Measurements from ENCODE around the gene EBLN1.

EBLN1 gene

DNA sequence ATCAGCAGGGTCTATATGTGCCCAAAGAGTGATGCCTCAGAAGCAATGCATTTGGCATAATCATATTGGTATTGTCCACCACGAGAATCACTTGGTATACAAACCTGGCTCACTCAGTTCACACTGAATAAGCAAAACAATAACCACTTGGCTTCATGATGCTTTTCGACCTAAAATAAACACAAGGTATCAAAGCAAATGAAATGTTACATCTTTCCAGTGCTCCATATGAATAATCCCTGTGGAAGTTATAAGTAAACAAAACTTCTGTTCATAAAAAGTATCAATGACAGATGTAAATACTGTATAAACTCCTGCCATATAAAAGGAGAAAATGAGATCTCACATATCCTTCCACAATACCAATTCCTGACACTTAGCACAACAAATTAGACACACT is 29.8 kb upstream of the EBLN1 start:
- ChIA-PET CTCF (no interaction called here), POLR2A (no interaction called here)
- TF ChIP-seq SP1 (IDR thresholded peaks at IDR 0.05) (no peak), CTBP1 (IDR thresholded peaks at IDR 0.05; ENCODE audit: borderline replicate concordance) (no peak), FOXM1 (IDR thresholded peaks at IDR 0.05; ENCODE audit: borderline replicate concordance) (no peak), FOXA1 (IDR thresholded peaks at IDR 0.05) (no peak), HDGF (IDR thresholded peaks at IDR 0.05; ENCODE audit: borderline replicate concordance) (no peak), ZNF384 (IDR thresholded peaks at IDR 0.05) (no peak), SUZ12 (IDR thresholded peaks at IDR 0.05) (no peak), LEF1 (IDR thresholded peaks at IDR 0.05; ENCODE audit: borderline replicate concordance) (no peak), ELF4 (IDR thresholded peaks at IDR 0.05) (no peak)
- TF ChIP-seq, protein P1, sequence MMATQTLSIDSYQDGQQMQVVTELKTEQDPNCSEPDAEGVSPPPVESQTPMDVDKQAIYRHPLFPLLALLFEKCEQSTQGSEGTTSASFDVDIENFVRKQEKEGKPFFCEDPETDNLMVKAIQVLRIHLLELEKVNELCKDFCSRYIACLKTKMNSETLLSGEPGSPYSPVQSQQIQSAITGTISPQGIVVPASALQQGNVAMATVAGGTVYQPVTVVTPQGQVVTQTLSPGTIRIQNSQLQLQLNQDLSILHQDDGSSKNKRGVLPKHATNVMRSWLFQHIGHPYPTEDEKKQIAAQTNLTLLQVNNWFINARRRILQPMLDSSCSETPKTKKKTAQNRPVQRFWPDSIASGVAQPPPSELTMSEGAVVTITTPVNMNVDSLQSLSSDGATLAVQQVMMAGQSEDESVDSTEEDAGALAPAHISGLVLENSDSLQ (IDR thresholded peaks at IDR 0.05), result no peak
- DNase-seq (ENCODE audit: extremely low spot score), result no peak

DNA sequence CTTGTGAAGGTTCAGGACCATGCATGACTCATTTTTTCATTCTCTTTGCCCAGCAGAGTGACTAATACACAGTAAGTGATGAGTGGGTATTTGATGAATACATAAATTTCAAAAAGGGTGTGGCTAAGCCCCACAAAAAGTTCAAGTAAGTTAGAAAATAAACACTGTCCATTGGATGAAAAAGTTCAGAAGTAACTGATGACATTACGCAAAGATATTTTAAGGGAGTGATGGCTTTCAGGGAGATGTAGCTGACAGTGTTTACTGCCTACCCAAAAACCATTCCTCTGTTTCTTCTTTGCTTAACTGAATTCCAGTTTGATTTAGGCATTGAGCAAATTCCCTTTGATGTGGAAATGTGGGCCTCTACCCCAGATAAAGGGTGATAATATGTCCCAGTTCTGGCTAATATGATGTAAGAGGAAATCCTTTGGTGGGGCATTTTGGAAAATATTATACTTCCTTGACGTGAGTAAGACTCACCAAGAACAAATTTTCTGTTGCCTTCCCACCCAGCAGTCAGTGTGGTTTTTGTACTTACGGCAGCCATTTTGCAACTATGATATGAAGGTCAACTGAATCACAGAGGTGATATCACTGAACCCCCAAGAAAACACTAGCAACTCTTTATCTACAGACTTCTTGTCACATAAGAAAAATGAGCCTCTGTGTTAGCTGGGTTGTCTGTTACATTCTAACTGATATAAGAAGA is 29.0 kb upstream of the EBLN1 start:
- DNase-seq (ENCODE audit: extremely low spot score), result no peak
- ChIA-PET POLR2A (interaction anchor here (0.6 kb wide), 1 partner anchor 750 kb away, joined by 3 read pairs; no protein-coding TSS in a partner anchor), CTCF (no interaction called here)
- no peak for TF ChIP-seq TARDBP (IDR thresholded peaks at IDR 0.05)
- TF ChIP-seq FOXA1 (IDR thresholded peaks at IDR 0.05), result no peak
- no peak for TF ChIP-seq L3MBTL2 (conservative IDR thresholded peaks at IDR 0.05)
- no peak for TF ChIP-seq FOXK2 (IDR thresholded peaks at IDR 0.05)
- no peak for TF ChIP-seq LEF1 (IDR thresholded peaks at IDR 0.05; ENCODE audit: borderline replicate concordance)
- TF ChIP-seq ELF4 (IDR thresholded peaks at IDR 0.05), result no peak
- TF ChIP-seq ZNF384 (IDR thresholded peaks at IDR 0.05), result no peak
- TF ChIP-seq ARNT (IDR thresholded peaks at IDR 0.05), result no peak
- TF ChIP-seq SP1 (IDR thresholded peaks at IDR 0.05), result no peak
- no peak for TF ChIP-seq NFRKB (IDR thresholded peaks at IDR 0.05)
- no peak for TF ChIP-seq BHLHE40 (IDR thresholded peaks at IDR 0.05; ENCODE audit: borderline replicate concordance)
- no peak for TF ChIP-seq FOXM1 (IDR thresholded peaks at IDR 0.05; ENCODE audit: borderline replicate concordance)
- no peak for TF ChIP-seq CTBP1 (IDR thresholded peaks at IDR 0.05; ENCODE audit: borderline replicate concordance)
- TF ChIP-seq, protein P1 (IDR thresholded peaks at IDR 0.05), result no peak
- TF ChIP-seq HDGF (IDR thresholded peaks at IDR 0.05; ENCODE audit: borderline replicate concordance), result no peak
- no peak for TF ChIP-seq SUZ12 (IDR thresholded peaks at IDR 0.05)

DNA sequence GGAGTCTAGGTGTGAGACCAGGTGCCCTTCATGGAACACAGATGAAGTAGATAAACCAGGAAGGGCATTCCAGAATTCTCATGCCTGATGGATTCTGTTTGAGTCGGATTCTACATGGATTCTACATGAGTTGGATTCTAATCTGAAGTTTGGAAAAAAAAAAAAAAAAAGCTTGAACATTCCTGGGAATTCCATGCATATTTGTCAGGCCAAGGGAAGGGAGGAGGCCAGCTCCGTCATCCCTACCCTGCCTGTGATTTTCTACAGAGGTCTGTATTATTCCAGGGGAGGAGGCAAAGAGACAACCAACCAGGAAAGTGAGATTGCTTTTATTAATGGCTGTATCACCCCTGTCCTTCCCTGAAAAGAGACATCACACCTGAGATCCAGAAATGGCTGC is 27.8 kb upstream of the EBLN1 start:
- no peak for TF ChIP-seq LEF1 (IDR thresholded peaks at IDR 0.05; ENCODE audit: borderline replicate concordance)
- no peak for TF ChIP-seq ARNT (IDR thresholded peaks at IDR 0.05)
- TF ChIP-seq FOXK2 (IDR thresholded peaks at IDR 0.05), result no peak
- no peak for DNase-seq (ENCODE audit: extremely low spot score)
- ChIA-PET POLR2A (interaction anchor here (0.8 kb wide), 1 partner anchor 17 kb away, joined by 3 read pairs; no protein-coding TSS in a partner anchor), CTCF (no interaction called here)

DNA sequence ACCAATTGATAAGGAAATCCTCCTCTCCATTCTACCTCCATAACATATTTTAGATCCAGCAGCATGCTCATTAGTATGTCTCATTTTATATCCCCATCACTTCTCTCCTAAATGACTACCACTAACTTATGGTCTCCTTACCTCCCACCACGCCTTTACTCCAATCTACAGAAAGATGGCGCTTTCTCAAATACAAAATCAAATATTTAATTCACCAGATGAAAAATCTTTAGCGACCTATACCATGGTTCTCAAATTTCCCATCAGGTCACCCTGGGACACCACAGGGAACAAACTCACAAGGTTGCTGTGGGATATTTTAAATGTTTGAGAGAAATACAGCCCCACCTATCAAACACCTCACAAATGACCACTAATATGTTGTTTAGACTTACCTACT is 27.0 kb upstream of the EBLN1 start:
- TF ChIP-seq CTBP1 (IDR thresholded peaks at IDR 0.05; ENCODE audit: borderline replicate concordance) (no peak), L3MBTL2 (conservative IDR thresholded peaks at IDR 0.05) (no peak), BHLHE40 (IDR thresholded peaks at IDR 0.05; ENCODE audit: borderline replicate concordance) (no peak), FOXK2 (IDR thresholded peaks at IDR 0.05) (no peak), FOXM1 (IDR thresholded peaks at IDR 0.05; ENCODE audit: borderline replicate concordance) (no peak), NFRKB (IDR thresholded peaks at IDR 0.05) (no peak), SP1 (IDR thresholded peaks at IDR 0.05) (no peak), HDGF (IDR thresholded peaks at IDR 0.05; ENCODE audit: borderline replicate concordance) (no peak), LEF1 (IDR thresholded peaks at IDR 0.05; ENCODE audit: borderline replicate concordance) (no peak)
- TF ChIP-seq, protein P1 (IDR thresholded peaks at IDR 0.05), result no peak
- DNase-seq (ENCODE audit: extremely low spot score), result no peak
- ChIA-PET CTCF (no interaction called here), POLR2A (no interaction called here)

DNA sequence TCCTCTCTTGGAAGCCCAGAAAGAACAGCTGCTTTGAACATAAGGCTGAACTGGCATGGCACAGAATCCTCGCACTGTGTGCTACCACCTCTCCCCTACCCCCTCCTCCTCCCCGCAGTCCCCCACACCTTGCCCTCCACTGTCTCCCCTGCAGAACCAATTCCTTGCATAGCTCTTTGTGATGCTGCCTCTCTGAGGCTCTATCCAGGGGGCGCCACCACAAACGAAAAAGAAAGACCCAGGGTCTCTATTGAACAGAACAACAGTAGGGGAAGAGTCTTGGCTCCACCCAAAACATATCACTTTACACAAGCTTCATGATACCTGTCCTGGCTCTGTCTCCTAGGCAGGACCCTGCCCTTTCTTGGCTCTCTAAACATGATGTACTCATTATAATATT is 26.2 kb upstream of the EBLN1 start:
- CTCF ChIA-PET, result interaction anchor here (0.7 kb wide), 1 partner anchor 18 kb away, joined by 3 read pairs; no protein-coding TSS in a partner anchor
- no peak for TF ChIP-seq ELF4 (IDR thresholded peaks at IDR 0.05)
- TF ChIP-seq LEF1 (IDR thresholded peaks at IDR 0.05; ENCODE audit: borderline replicate concordance), result no peak
- no peak for TF ChIP-seq TARDBP (IDR thresholded peaks at IDR 0.05)
- no peak for TF ChIP-seq BHLHE40 (IDR thresholded peaks at IDR 0.05; ENCODE audit: borderline replicate concordance)
- no peak for TF ChIP-seq SUZ12 (IDR thresholded peaks at IDR 0.05)
- TF ChIP-seq ZNF384 (IDR thresholded peaks at IDR 0.05), result no peak
- no peak for TF ChIP-seq SP1 (IDR thresholded peaks at IDR 0.05)
- POLR2A ChIA-PET, result interaction anchor here (0.8 kb wide), 1 partner anchor 15 kb away, joined by 3 read pairs; no protein-coding TSS in a partner anchor
- DNase-seq (ENCODE audit: extremely low spot score), result no peak

DNA sequence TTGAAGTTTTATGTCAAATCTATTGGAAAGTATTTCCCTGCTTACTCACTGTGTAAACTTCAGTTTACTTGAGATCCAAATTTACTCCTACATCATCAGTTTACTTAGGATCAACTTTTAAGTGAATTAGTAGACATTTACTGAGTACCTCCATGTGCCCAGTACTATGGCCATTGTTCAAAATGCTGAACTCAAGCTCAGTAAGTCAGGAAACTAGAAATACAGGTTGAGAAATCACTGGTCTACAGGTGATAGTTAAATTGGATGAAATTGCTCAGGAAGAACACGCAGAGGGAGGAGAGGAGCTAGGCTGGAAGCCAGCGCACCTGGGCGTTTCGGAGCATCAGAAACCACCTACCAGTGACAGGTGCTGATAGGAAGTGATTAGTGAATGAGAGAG is 25.5 kb upstream of the EBLN1 start:
- no peak for DNase-seq (ENCODE audit: extremely low spot score)
- no peak for TF ChIP-seq TARDBP (IDR thresholded peaks at IDR 0.05)
- TF ChIP-seq HDGF (IDR thresholded peaks at IDR 0.05; ENCODE audit: borderline replicate concordance), result no peak
- no peak for TF ChIP-seq SUZ12 (IDR thresholded peaks at IDR 0.05)
- no peak for TF ChIP-seq CTBP1 (IDR thresholded peaks at IDR 0.05; ENCODE audit: borderline replicate concordance)
- TF ChIP-seq FOXA1 (IDR thresholded peaks at IDR 0.05), result no peak
- TF ChIP-seq ARNT (IDR thresholded peaks at IDR 0.05), result no peak
- no peak for TF ChIP-seq LEF1 (IDR thresholded peaks at IDR 0.05; ENCODE audit: borderline replicate concordance)
- no peak for TF ChIP-seq FOXK2 (IDR thresholded peaks at IDR 0.05)
- no peak for TF ChIP-seq FOXM1 (IDR thresholded peaks at IDR 0.05; ENCODE audit: borderline replicate concordance)
- no peak for TF ChIP-seq L3MBTL2 (conservative IDR thresholded peaks at IDR 0.05)
- TF ChIP-seq NFRKB (IDR thresholded peaks at IDR 0.05), result no peak
- TF ChIP-seq ZNF384 (IDR thresholded peaks at IDR 0.05), result no peak
- TF ChIP-seq, protein P1 (IDR thresholded peaks at IDR 0.05), result no peak
- TF ChIP-seq SP1 (IDR thresholded peaks at IDR 0.05), result no peak
- TF ChIP-seq ELF4 (IDR thresholded peaks at IDR 0.05), result no peak
- TF ChIP-seq BHLHE40 (IDR thresholded peaks at IDR 0.05; ENCODE audit: borderline replicate concordance), result no peak
- CTCF ChIA-PET, result interaction anchor here (0.6 kb wide), 1 partner anchor 418 kb away, joined by 3 read pairs; no protein-coding TSS in a partner anchor
- POLR2A ChIA-PET, result interaction anchor here (0.8 kb wide), 1 partner anchor 14 kb away, joined by 3 read pairs; no protein-coding TSS in a partner anchor
